HepG2 (cell line): ENCODE results near the gene HSPA1L. TPM values are rescaled to one million over a fixed set of nuclear protein-coding genes. Genes with fewer than 3 reads are reported as not detected.

ENCODE experiments used
- ADNP ChIP-seq: sonication (generic); formaldehyde crosslinking; IDR thresholded peaks from 2 replicates; pipeline ENCODE4 v1.4.0; 2020; ENCODE audit warnings: missing genetic modification reagents
- HCFC1 ChIP-seq: fragments of 150-350 bp; IDR thresholded peaks from 2 replicates; pipeline ENCODE4 v1.6.1; 2014; ENCODE audit warnings: low read depth, low read length
- RARA ChIP-seq: IDR thresholded peaks from 2 replicates; pipeline ENCODE4 v1.6.1; 2016; ENCODE audit warnings: missing genetic modification reagents, missing compliant biosample characterization
- REPIN1 ChIP-seq: sonication (generic); formaldehyde crosslinking; IDR thresholded peaks from 2 replicates; pipeline ENCODE4 v1.8.0; 2022; ENCODE audit warnings: missing genetic modification reagents, low read depth, mild to moderate bottlenecking, borderline replicate concordance
- RXRB ChIP-seq: IDR thresholded peaks from 2 replicates; pipeline ENCODE4 v1.6.1; 2016; ENCODE audit warnings: borderline replicate concordance, missing genetic modification reagents, missing compliant biosample characterization
- ZNF33B ChIP-seq: sonication (generic); formaldehyde crosslinking; IDR thresholded peaks from 2 replicates; pipeline ENCODE4 v1.5.1; 2020; ENCODE audit warnings: mild to moderate bottlenecking, missing genetic modification reagents
- ZNF510 ChIP-seq: sonication (generic); formaldehyde crosslinking; IDR thresholded peaks from 2 replicates; pipeline ENCODE4 v1.4.0; 2020; ENCODE audit warnings: low read depth, mild to moderate bottlenecking, missing genetic modification reagents
- ZNF75D ChIP-seq: sonication (generic); formaldehyde crosslinking; IDR thresholded peaks from 2 replicates; pipeline ENCODE4 v1.8.1; 2023; ENCODE audit warnings: missing genetic modification reagents, mild to moderate bottlenecking, borderline replicate concordance
- ZNF772 ChIP-seq: sonication (generic); formaldehyde crosslinking; IDR thresholded peaks from 2 replicates; pipeline ENCODE4 v1.5.0; 2020; ENCODE audit warnings: mild to moderate bottlenecking, missing genetic modification reagents
- polyA plus RNA-seq, 8 experiments: library from polyadenylated mRNA; depleted of rRNA in 3 of 8; stranded (reverse) in 7 of 8; unstranded in 1 of 8; fragments of >200 nt; fragmentation: Illumina TruSeq in 4 of 8; extraction: Trizol in 4 of 8; gene quantifications; 2 replicates each; pipeline versions ENCODE4 v1.2.1 to v1.2.3, GENCODE V29; 2011 to 2016; ENCODE audit warnings: low read depth in 4 of 8, missing spikeins in 1 of 8, mixed read lengths in 1 of 8; ENCODE audit not compliant: insufficient read depth in 1 of 8
- total RNA-seq, 5 experiments: library from RNA; depleted of rRNA; stranded (reverse); fragments of >200 nt; fragmentation: Illumina TruSeq; extraction: Trizol; gene quantifications; 2 replicates each; pipeline ENCODE4 v1.2.3, GENCODE V29; 2016; ENCODE audit warnings: low read depth in 1 of 5
- TF ChIP-seq, protein P1 (sequence below): IDR thresholded peaks from 2 replicates; pipeline ENCODE4 v1.6.1; 2016; ENCODE audit warnings: mild to moderate bottlenecking
- TF ChIP-seq, protein P2 (sequence below): sonication (generic); formaldehyde crosslinking; IDR thresholded peaks from 2 replicates; pipeline ENCODE4 v1.4.0; 2020; ENCODE audit warnings: missing genetic modification reagents, borderline replicate concordance
- TF ChIP-seq, protein P3 (sequence below): sonication (generic); formaldehyde crosslinking; IDR thresholded peaks from 2 replicates; pipeline ENCODE4 v1.4.0; 2020; ENCODE audit warnings: missing genetic modification reagents
- TF ChIP-seq, protein P4 (sequence below): sonication (generic); formaldehyde crosslinking; IDR thresholded peaks from 2 replicates; pipeline ENCODE4 v1.9.0; 2021; ENCODE audit warnings: missing genetic modification reagents, mild to moderate bottlenecking, borderline replicate concordance
- TF ChIP-seq, protein P5 (sequence below): sonication (generic); formaldehyde crosslinking; IDR thresholded peaks from 2 replicates; pipeline ENCODE4 v1.4.0; 2020; ENCODE audit warnings: missing genetic modification reagents

The HSPA1L gene
- total and polyA plus RNA-seq, 2 of the 13 experiments (the other 11 are each of a cell fraction or from before 2014, with no cell fraction given), result 0.55 to 1.0 TPM

DNA sequence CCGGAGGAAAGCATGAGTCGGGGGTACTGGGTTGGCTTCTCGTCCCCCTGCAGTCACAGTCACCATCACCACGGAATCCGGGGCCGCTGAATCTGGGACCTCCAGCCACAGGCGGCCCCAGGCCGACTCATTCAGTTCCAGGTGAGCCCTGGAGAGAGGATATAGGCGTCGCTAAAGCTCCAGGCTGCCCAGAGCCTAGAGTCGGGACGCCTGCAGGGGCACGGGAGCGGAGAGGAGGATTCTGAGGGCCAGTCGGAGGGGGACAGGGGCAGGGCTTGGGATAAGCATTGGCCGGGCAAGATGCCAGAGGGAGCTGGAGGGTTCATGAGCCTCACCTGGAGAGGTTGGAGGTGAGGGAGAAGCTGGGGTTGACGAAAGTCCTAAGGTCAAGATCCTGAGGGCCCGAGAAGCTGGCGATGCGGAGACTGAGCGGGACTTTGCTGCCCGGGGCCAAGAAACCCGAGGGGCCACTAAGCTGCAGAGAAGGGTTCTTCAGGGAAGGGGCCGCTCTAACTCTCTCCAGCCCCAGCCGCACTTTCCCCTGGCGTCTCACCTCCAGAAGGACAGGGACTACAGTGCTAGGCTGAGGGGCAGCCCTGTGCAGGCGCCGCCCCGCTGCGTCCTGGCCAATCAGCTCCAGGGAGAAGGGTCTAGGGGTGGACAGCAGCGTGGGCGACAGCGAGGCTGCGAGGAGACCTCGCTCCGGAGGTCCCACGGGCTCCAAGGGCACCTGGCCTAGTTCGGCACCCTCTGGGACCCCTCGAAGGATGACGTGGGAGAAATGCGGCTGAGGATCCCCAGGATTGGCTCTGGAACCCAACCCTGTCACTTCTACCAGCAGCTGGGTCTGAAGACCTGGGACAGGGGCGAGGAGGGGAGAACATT, 48.9 kb downstream of the HSPA1L start (continued):
- TF ChIP-seq ADNP, result no peak
- TF ChIP-seq, protein P1, sequence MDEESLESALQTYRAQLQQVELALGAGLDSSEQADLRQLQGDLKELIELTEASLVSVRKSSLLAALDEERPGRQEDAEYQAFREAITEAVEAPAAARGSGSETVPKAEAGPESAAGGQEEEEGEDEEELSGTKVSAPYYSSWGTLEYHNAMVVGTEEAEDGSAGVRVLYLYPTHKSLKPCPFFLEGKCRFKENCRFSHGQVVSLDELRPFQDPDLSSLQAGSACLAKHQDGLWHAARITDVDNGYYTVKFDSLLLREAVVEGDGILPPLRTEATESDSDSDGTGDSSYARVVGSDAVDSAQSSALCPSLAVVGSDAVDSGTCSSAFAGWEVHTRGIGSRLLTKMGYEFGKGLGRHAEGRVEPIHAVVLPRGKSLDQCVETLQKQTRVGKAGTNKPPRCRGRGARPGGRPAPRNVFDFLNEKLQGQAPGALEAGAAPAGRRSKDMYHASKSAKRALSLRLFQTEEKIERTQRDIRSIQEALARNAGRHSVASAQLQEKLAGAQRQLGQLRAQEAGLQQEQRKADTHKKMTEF, result 0 out of 2 replicates have a peak, but pooled peaks have one; percentile 39
- TF ChIP-seq REPIN1 (CRISPR knock-in tag), result no peak
- TF ChIP-seq, protein P2, sequence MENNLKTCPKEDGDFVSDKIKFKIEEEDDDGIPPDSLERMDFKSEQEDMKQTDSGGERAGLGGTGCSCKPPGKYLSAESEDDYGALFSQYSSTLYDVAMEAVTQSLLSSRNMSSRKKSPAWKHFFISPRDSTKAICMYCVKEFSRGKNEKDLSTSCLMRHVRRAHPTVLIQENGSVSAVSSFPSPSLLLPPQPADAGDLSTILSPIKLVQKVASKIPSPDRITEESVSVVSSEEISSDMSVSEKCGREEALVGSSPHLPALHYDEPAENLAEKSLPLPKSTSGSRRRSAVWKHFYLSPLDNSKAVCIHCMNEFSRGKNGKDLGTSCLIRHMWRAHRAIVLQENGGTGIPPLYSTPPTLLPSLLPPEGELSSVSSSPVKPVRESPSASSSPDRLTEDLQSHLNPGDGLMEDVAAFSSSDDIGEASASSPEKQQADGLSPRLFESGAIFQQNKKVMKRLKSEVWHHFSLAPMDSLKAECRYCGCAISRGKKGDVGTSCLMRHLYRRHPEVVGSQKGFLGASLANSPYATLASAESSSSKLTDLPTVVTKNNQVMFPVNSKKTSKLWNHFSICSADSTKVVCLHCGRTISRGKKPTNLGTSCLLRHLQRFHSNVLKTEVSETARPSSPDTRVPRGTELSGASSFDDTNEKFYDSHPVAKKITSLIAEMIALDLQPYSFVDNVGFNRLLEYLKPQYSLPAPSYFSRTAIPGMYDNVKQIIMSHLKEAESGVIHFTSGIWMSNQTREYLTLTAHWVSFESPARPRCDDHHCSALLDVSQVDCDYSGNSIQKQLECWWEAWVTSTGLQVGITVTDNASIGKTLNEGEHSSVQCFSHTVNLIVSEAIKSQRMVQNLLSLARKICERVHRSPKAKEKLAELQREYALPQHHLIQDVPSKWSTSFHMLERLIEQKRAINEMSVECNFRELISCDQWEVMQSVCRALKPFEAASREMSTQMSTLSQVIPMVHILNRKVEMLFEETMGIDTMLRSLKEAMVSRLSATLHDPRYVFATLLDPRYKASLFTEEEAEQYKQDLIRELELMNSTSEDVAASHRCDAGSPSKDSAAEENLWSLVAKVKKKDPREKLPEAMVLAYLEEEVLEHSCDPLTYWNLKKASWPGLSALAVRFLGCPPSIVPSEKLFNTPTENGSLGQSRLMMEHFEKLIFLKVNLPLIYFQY (CRISPR knock-in tag), result no peak
- no peak for TF ChIP-seq HCFC1
- TF ChIP-seq ZNF772 (CRISPR knock-in tag), result no peak
- TF ChIP-seq ZNF75D (CRISPR knock-in tag), result no peak
- 0 out of 2 replicates have a peak, but pooled peaks have one; percentile 31 for TF ChIP-seq RXRB (CRISPR knock-in tag)
- TF ChIP-seq ZNF33B (CRISPR knock-in tag), result peak; percentile 90
- TF ChIP-seq, protein P3, sequence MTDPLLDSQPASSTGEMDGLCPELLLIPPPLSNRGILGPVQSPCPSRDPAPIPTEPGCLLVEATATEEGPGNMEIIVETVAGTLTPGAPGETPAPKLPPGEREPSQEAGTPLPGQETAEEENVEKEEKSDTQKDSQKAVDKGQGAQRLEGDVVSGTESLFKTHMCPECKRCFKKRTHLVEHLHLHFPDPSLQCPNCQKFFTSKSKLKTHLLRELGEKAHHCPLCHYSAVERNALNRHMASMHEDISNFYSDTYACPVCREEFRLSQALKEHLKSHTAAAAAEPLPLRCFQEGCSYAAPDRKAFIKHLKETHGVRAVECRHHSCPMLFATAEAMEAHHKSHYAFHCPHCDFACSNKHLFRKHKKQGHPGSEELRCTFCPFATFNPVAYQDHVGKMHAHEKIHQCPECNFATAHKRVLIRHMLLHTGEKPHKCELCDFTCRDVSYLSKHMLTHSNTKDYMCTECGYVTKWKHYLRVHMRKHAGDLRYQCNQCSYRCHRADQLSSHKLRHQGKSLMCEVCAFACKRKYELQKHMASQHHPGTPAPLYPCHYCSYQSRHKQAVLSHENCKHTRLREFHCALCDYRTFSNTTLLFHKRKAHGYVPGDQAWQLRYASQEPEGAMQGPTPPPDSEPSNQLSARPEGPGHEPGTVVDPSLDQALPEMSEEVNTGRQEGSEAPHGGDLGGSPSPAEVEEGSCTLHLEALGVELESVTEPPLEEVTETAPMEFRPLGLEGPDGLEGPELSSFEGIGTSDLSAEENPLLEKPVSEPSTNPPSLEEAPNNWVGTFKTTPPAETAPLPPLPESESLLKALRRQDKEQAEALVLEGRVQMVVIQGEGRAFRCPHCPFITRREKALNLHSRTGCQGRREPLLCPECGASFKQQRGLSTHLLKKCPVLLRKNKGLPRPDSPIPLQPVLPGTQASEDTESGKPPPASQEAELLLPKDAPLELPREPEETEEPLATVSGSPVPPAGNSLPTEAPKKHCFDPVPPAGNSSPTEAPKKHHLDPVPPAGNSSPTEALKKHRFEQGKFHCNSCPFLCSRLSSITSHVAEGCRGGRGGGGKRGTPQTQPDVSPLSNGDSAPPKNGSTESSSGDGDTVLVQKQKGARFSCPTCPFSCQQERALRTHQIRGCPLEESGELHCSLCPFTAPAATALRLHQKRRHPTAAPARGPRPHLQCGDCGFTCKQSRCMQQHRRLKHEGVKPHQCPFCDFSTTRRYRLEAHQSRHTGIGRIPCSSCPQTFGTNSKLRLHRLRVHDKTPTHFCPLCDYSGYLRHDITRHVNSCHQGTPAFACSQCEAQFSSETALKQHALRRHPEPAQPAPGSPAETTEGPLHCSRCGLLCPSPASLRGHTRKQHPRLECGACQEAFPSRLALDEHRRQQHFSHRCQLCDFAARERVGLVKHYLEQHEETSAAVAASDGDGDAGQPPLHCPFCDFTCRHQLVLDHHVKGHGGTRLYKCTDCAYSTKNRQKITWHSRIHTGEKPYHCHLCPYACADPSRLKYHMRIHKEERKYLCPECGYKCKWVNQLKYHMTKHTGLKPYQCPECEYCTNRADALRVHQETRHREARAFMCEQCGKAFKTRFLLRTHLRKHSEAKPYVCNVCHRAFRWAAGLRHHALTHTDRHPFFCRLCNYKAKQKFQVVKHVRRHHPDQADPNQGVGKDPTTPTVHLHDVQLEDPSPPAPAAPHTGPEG (CRISPR knock-in tag), result 0 out of 2 replicates have a peak, but pooled peaks have one; percentile 50
- TF ChIP-seq, protein P4, sequence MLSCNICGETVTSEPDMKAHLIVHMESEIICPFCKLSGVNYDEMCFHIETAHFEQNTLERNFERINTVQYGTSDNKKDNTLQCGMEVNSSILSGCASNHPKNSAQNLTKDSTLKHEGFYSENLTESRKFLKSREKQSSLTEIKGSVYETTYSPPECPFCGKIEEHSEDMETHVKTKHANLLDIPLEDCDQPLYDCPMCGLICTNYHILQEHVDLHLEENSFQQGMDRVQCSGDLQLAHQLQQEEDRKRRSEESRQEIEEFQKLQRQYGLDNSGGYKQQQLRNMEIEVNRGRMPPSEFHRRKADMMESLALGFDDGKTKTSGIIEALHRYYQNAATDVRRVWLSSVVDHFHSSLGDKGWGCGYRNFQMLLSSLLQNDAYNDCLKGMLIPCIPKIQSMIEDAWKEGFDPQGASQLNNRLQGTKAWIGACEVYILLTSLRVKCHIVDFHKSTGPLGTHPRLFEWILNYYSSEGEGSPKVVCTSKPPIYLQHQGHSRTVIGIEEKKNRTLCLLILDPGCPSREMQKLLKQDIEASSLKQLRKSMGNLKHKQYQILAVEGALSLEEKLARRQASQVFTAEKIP (CRISPR knock-in tag), result no peak
- TF ChIP-seq, protein P5, sequence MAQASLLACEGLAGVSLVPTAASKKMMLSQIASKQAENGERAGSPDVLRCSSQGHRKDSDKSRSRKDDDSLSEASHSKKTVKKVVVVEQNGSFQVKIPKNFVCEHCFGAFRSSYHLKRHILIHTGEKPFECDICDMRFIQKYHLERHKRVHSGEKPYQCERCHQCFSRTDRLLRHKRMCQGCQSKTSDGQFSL (CRISPR knock-in tag), result no peak
- no peak for TF ChIP-seq RARA (CRISPR knock-in tag)
- TF ChIP-seq ZNF510, result peak; percentile 87; the same call in 1 of the 2 replicates
